Stimulated activated CD4-positive, alpha-beta T cell treated with anti-CD3 and anti-CD28 coated beads, TNF-alpha, amount 100 ng/mL, for 4 hours (primary cell): ENCODE results near the gene CNPY3.
"Not testable (repeated sequence)": the region's sequence is repeated elsewhere in the genome, so short reads cannot be mapped to it uniquely, and the experiment has no call there.

Source experiments
- DNase-seq, 3 experiments: peaks; one replicate each; pipeline ENCODE4 v3.0.0-alpha.2; 2020; ENCODE audit warnings: low read depth in 3 of 3

The CNPY3 gene

DNA sequence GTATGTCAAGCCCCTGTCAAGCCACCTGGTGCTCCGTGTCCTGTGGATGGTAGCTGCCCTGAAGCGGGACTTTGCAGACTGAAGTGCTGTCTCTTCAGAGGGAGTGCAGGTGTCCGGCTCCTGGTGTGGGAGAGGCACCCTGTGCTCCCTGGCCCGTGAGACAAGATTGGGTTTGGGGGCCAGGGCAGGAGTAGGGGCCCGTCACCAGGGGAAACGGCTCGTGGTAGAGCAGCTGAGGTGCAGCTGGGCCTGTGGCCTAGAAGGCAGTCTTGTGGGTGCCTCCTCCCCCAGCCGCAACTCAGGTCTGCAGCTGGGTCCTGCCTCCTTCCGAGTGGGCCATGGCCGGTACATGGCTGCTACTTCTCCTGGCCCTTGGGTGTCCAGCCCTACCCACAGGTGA lies 13.5 kb upstream of the CNPY3 start, which contains the start of gene PTCRA:
TSS of gene PTCRA (plus strand) at position 322 of the 400 bp plus-strand sequence. CDS start at position 339, 17 bp downstream.
- no peak for DNase-seq

DNA sequence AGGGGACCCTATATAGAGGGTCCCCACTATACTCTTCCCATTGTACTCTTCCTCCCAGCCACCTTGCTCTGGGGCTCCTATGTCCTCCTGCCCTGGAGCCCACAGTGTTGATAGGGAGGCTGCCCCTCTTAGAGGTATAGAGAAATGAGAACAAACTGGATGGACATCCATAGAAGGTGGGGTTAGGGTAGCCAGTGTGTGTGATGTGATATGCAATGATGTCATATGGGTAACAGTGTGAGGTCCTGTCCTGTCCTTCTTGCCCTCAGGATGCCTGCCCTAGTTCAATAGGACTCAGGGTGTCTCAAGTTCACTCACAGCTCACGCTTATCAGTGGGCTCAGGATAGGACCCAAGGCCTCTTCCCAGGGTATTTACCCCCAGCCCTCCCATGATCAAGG lies 13.0 kb upstream of the CNPY3 start:
- no peak for DNase-seq

DNA sequence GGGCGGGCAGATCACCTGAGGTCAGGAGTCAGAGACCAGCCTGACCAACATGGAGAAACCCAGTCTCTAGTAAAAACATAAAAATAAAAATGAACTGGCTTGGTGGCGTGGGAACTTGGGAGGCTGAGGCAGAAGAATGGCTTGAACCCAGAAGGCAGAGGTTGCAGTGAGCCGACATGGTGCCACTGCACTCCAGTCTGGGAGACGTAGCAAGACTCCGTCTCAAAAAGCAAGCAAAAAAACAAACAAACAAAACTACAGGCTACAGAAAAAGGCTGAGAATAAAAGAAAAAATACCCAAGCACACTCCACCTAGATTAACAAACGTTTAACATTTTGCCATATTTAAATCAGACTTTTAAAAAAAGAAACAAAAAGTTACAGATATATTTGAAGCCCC lies 7.5 kb upstream of the CNPY3 start:
- no peak for DNase-seq

DNA sequence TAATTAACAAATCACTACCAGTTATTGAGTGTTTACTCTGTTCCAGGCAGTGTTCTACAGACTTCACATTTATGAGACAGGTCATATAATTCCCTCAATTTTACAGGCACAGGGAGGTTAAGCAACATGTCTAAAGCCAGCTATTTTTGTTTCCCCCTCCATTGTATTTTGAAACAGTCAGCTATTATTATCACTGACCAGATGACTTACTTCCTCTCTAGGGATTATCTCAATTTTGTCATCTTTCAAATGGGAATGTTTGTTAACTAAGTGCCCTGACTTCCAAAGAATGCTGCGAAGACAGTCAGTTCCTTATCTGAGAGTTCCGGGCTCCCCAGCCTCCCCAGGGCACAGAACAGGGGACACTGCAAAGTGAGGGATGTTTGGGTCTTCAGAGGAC lies 5.6 kb upstream of the CNPY3 start:
- DNase-seq = no peak

DNA sequence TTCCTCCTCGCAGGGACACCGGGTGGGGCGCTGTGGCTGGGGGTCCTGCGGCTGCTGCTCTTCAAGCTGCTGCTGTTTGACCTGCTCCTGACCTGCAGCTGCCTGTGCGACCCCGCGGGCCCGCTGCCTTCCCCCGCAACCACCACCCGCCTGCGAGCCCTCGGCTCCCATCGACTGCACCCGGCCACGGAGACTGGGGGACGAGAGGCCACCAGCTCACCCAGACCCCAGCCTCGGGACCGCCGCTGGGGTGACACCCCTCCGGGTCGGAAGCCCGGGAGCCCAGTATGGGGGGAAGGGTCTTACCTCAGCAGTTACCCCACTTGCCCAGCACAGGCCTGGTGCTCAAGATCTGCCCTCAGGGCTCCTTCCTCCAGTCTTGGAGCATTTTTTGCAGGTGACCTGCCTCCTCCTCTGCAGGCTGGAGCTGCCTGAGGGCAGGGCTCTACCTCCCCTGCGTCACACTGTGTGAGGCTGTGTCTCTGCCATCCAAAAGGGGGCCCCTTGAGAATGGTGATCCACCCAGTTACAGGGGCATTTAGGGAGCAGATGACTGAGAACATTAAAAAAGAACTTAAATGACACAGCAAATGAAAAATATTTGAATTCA lies 3.9 kb upstream of the CNPY3 start:
- DNase-seq = no peak

DNA sequence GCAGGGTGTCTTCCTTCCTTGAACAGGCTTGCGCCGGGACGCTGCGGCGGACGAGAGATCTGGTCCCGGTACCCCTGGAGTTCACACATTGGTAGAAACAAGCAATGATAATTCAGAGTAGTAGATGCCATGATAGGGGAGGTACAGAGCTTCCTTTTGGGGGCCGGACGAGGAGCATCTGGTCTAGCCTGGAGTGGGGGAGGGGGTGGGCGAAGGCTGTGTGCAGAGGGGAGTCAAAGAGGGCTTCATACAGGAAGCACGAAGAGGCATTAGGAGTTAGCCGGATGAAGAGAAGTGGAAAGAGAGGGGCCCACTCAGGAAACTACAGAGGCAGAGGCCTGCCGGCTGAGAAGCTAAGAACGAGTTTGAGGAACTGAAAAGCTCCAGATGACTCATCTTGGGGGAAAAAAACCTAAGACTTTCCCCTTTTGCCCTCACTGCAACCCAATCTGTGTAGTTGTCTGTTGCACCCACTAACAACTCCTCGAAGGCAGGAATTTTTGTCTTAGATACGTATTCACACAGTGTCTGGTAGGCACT lies 611 bp downstream of the CNPY3 start:
- peak; percentile 30 to 36 (median 36) for DNase-seq

DNA sequence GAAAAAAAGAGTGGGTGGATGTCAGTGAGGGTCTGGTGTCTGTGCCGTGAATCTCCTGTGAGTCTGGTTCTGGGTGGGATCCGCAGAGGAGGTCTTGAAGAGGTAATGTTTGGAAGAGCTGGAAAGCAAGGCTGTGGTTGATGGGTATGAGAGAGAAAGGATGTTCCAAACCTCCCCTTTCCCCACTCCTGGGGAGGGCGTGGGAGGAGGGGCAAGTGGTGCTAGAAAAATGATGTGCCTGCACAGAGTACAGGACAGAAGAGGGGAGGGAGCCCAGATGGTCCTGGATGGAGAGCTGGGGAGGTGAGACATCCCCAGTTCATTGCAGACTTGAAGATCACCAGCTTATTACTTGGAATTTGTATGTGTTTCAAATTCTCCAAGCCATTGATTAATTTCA lies 3.1 kb downstream of the CNPY3 start:
- DNase-seq = no peak

DNA sequence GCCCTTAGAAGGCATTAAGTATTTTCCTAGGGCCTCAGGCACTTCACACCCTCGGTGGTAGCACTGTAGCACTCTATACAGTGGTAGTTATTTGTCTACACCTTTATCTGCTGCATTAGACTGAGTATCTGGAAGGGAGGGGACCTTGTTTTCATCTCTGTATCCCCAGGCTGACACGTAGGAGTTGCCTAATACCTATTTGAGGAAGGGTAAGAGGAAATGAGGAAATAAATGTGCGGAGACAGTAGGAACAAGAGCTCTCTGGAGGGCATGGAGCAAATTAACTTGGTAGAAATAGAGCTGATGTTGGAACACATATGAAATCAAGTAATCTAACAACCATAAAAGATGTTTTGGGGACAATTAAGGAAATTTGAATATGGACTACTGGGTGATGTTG lies 3.9 kb downstream of the CNPY3 start:
- no peak for DNase-seq

DNA sequence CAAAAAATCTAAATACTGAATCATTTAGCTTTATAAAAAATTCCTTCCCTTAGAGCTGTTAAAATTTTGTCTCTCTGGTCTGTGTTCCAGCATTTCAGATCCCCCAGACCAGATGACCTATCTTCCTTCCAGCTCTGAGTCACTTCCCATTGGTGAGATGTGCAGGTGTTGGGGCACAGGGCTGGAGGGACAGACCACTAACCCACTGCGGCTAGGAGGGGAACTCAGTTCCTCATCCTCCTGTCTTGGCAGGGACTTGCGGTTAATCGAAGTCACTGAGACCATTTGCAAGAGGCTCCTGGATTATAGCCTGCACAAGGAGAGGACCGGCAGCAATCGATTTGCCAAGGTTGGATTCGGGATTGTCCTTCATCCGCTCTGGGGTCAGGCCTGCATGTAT lies 6.0 kb downstream of the CNPY3 start:
- DNase-seq = no peak

DNA sequence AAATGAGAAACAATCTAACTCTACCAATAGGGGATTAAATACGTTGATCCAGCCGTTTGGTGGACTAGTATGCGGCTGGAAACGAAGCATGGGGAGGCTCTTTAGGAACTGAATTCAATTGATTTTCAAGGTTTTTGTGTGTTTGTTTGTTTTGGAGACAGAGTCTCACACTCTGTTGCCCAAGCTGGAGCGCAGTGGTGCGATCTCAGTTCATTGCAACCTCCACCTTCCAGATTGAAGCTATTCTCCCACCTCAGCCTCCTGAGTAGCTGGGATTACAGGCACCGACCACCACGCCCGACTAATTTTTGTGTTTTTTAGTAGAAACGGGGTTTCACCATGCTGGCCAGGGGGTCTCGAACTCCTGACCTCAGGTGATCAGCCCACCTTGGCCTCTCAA lies 7.1 kb downstream of the CNPY3 start:
- DNase-seq = no peak

DNA sequence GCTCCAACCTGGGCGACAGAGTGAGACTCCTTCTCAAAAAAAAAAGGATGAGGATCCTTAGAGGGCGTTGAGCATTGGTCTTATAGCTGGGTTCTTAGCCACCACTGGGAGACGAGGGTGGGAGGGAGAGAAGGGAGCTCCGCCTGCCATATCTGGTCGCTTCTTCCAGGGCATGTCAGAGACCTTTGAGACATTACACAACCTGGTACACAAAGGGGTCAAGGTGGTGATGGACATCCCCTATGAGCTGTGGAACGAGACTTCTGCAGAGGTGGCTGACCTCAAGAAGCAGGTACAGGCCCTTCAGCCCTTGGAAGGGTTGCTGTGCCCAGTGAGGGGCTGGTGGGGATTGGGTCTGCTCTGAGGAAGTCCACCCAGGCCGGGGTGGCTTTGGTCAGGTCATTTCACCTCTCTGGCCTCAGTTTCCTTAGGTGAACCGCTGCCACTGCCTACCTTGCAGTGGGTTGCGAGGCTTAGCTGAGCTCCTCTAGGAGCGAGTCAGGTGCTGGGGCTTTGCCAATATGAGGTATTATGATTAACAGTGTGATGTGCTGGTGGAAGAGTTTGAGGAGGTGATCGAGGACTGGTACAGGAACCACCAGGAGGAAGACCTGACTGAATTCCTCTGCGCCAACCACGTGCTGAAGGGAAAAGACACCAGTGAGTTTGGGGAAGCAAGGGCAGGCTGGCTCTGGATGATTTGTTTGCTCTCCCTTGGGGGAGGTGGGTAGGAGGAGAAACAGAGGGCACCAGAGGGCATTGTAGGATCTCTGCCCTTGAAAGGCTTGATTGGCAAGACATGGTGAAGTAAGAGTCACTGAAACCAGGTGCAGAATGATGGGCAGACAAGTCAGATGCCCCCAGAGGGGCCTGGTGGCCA lies 8.5 kb downstream of the CNPY3 start:
- DNase-seq = no peak

DNA sequence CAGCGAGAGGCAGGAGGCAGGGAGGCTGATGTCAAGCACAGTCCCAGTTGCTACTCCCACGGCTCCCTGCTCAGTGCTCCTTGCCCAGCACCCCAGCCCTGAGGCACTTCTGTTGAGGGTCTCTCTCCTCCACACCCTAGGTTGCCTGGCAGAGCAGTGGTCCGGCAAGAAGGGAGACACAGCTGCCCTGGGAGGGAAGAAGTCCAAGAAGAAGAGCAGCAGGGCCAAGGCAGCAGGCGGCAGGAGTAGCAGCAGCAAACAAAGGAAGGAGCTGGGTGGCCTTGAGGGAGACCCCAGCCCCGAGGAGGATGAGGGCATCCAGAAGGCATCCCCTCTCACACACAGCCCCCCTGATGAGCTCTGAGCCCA lies 9.1 kb downstream of the CNPY3 start:
- no peak for DNase-seq

DNA sequence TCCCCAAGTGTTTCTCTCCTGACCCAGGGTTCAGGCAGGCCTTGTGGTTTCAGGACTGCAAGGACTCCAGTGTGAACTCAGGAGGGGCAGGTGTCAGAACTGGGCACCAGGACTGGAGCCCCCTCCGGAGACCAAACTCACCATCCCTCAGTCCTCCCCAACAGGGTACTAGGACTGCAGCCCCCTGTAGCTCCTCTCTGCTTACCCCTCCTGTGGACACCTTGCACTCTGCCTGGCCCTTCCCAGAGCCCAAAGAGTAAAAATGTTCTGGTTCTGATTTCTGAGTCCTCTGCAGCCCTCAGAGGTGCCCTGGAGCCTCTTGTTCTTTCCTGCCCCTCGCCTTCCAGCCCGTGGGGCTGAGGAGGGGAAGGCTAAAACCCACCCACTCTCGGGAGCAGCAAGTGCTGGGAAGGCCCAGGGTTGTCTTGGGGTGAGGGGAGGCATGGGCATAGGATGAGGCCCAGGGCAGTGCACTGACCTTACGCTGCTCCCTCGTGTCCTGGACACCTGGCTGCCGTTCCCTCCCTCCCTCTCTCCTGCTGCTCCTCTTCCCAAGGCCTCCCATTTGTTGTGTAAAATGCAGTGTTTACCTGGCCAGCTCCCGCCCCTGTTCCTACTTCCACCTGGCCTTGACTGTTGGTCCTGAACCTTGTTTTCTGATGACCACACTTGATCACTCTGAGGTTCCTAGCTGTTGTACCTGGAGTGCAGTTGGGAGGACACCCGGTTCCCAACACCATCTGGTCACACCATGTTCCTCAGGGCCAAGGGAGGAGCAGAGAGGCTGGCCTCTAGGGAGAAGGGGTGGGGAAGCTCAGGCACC lies 9.9 kb downstream of the CNPY3 start:
- DNase-seq = no peak

DNA sequence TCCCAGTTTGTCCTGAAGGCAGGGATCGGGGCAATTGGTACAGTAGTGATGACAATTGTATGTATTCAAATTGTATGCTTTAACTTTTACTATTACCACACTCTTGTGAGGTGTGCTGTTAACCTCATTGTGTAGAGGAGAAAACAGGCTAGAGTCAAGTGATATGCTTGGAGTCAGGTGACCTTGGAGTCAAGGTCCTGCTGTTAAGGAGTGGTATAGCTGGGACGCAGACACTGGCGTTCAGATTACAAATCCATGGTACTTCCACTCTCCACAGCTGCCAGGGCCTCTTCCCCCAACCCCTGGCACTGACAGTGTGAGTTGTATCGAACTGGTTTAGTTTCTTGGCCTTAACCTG lies 10.5 kb downstream of the CNPY3 start:
- no peak for DNase-seq

DNA sequence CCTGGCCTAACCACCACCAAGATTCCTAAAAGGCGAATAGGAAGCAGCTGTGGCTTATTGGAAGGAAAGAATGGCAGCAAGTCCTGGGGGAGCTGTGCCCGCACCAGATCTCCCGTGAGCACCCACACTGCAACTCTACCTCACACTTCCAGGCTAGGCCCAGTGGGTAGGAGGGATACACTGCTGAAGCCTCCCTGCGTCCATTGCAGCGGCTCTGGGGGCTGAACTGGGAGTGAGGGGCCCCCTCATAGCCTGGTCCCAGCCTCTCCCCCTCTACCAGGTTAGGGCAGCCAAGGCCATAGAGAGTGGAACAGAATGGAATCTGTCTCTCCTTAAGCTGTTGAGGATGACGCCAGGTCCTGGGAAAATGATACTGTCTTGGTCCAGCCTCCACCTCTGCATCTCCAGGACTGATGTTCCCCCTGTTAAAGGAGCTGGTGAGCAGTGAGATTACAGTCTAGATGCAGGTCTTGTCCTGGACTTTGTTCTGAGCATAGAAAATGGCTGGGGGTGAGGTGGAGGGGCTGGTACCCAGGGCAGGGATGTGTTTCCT lies 11.3 kb downstream of the CNPY3 start:
- DNase-seq = no peak

DNA sequence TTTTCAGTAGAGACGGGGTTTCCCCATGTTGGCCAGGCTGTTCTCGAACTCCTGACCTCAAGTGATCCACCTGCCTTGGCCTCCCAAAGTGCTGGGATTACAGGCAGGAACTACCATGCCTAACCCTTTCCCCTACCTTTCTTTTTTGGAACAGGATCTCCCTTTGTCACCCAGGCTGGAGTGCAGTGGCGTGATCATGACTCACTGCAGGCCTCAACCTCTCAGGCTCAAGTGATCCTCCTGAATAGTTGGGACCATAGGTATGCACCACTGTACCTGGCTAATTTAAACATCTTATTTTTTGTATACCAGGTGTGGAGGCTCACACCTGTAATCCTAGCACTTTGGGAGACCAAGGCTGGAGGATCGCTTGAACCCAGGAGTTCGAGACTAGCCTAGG lies 12.1 kb downstream of the CNPY3 start:
- not testable (repeated sequence) for DNase-seq

DNA sequence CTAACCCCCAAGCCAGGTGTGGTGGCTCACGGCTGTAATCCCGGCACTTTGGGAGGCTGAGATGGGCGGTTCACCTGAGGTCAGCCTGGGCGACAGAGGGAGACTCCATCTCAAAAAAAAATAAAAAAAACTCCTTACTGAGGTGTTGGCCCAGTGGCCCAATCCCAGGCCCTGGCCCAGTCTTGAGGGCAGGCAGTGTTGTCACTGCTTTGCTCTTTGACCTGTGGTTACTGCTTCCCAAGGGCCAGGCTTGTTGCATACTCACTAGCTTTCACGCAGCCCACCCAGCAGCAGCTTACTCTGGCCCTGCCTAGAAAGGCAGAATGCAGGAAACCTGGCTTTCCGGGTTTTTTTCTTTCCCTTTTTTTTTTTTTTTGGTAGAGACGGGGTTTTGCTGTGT lies 13.2 kb downstream of the CNPY3 start:
- no peak for DNase-seq

DNA sequence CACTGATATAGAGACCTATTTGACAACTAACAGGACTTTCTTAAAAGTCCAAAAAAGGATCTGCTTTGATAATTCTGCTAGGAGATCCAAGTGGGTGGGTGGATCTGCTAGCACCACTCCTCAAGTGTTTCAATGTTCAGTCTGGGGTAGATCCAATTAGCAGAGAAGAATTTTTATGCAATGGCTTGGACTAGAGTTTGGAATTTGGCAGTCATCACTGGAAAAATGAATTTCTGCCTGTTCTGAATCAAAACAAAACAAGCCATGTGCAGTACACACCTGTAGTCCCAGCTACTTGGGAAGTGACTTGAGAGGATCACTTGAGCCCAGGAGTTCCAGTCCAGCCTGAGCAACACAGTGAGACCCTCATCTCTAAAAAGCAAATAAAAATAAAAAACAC lies 18.7 kb downstream of the CNPY3 start:
- DNase-seq = no peak

DNA sequence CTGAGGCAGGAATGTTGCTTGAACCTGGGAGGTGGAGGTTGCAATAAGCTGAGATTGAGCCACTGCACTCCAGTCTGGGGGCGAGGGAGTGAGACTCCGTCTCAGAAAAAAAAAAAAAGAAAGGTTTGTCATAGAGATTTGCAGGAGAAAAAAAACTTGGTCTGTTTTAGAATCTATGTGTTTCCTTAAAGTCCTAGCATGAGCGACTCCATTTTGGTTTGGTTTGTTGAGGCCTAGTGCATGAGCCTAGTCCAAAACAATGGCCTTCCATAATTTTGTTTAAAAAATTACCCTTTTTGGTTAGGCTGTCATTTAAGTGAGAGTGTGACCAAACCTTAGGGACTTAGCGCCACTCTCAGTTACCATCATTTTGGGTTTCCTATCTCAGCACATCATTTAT lies 23.1 kb downstream of the CNPY3 start:
- no peak for DNase-seq

DNA sequence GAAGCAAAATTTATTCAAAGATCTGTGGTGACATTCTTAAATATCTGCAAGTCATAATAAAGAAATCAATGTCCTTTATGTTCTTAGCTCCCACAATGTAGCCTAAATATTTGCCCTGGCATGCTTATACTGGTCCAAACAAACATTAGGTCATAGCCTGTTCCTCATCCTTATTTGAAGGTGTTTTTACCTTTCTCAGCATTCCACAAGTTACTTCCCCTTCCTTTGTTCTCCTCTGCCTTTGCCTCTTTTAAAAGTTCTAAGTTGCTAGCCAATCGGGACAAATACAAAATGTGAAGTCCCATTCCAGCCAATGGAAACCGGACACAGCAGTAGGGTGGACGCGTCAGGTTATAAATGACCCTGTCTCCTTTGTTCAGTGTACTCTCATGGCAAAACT lies 25.1 kb downstream of the CNPY3 start:
- DNase-seq = not testable (repeated sequence)

DNA sequence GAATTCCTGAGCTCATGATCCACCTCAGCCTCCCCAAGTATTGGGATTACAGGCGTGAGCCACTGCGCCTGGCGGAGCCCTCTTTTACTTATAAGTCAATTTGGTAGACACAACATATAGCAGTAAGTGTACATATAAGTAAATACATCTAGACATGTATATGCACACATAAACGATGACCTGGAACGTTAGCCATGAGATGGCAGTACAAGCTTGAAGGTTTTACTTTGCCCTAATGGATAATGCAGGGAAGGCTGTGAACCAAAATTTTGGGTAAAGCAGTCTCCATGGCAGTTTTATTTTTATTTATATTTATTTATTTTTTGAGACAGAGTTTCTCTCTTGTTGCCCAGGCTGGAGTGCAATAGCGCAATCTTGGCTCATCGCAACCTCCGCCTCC lies 28.8 kb downstream of the CNPY3 start:
- no peak for DNase-seq

DNA sequence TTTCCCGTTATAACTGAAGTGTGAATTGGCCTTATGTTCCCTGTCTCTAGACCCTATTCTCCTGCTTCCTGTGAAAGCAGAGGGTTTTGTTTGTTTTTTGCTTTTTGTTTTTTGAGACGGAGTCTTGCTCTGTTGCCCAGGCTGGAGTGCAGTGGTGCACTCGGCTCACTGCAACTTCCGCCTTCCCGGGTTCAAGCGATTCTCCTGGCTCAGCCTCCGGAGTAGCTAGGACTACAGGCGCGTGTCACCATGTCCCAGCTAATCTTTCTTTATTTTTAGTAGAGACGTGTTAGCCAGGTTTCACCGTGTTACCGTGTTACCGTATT lies 30.6 kb downstream of the CNPY3 start:
- no peak for DNase-seq
